LNCaP clone FGC (cell line): Measurements from ENCODE around the gene PPFIA1.
"Not testable (repeated sequence)": the region's sequence is repeated elsewhere in the genome, so short reads cannot be mapped to it uniquely, and the experiment has no call there.

Experiments
- DNase-seq: peaks from one replicate; pipeline ENCODE4 v3.0.0-alpha.2; 2011; ENCODE audit warnings: low read depth
- H3K4me3 ChIP-seq: 2 replicates; pipeline ENCODE4 v1.5.1; 2011; ENCODE audit warnings: mild to moderate bottlenecking, low read depth, low read length, control low read depth
- CTCF ChIP-seq: IDR thresholded peaks from 2 replicates; pipeline ENCODE4 v1.5.1; 2012; ENCODE audit warnings: mild to moderate bottlenecking; ENCODE audit not compliant: control insufficient read depth, insufficient read depth; ENCODE audit errors: extremely low read depth

PPFIA1 gene

GRCh38 chr11:70328556-70328955 is 58.1 kb downstream of the PPFIA1 start:
- H3K4me3 ChIP-seq: no peak overlapping the region
- no peak for TF ChIP-seq CTCF
- DNase-seq: no peak

DNA sequence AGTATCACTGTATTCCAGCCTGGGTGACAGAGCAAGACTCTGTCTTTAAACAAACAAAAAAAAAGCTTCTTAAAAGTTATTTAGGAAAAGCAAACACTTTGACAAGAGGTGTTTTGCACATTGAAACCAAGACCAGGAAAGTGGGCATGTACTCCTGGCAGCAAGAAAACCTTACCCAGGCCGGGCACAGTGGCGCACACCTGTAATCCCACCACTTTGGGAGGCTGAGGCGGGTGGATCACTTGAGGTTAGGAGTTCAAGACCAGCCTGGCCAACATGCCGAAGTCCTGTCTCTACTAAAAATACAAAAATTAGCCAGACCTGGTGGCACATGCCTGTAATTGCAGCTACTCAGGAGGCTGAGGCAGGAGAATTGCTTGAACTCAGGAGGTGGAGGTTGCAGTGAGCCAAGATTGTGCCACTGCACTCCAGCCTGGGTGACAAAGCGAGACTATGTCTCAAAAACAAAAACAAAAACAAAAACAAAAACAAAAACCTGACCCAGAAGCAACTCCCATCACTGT is 60.9 kb downstream of the PPFIA1 start:
- not testable (repeated sequence) for DNase-seq, H3K4me3 ChIP-seq

GRCh38 chr11:70331901-70332300 is 61.4 kb downstream of the PPFIA1 start:
- DNase-seq: peak; percentile 14
- no peak overlapping the region for H3K4me3 ChIP-seq
- TF ChIP-seq CTCF: no peak

DNA sequence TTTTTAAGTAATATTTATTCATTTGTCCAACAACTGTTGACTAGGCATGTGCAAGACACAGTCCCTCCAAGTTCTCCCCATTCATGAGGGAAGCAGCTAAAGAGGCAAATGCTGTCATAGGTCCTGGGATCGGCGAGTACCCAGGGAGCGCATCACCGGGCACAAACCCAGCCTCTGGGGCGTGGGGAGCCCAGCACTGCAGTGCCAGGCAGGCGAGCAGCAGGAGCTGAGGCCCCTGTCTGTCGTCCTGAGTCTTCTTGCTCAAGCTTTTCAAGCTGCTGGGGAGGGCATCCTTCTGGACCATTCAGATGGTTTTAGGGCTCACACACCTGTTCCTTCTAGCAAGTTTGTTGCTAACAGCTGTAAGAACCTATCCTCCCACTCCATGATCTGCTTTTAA is 62.1 kb downstream of the PPFIA1 start:
- no peak for TF ChIP-seq CTCF
- DNase-seq: no peak
- no peak overlapping the region for H3K4me3 ChIP-seq

- no peak for TF ChIP-seq CTCF
- no peak for DNase-seq
These were observed 62.8 kb downstream of the PPFIA1 start for GRCh38 chr11:70333261-70333660.

DNA sequence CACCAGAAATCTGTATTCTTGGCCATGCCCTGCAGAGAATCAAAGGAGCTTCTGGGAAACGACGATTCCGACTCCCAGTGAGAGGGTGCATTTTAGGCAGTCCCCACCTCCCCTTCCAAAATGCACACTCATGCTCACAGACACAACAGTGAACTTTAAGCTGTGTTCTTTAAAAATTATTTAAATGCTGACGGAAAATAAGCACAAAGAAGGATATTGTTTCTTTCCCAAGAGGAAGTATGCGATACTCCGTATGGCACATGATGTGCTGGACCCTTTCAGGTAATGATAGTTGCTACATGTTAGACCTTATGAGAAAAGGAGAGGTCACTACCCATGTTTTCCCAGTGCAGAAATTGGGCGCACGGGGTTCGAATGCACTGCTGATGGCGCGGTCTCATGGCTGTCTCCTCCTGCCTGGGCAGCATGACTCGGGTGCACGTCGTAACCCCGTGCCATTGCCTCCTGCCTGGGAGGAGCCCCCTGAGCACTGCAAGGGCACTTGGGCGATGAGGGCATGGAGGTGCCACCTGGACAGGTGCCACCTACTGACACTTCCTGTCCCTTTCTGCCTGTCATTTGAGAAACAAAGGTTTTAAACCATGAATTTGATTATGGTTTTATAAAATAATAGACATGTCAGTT is 64.0 kb downstream of the PPFIA1 start:
- H3K4me3 ChIP-seq: no peak overlapping the region
- no peak for TF ChIP-seq CTCF
- DNase-seq: no peak

More at GRCh38 chr11:70333261-70333660, 62.8 kb downstream of the PPFIA1 start:
- H3K4me3 ChIP-seq: no peak overlapping the region

GRCh38 chr11:70335511-70335910 is 65.0 kb downstream of the PPFIA1 start:
- TF ChIP-seq CTCF: no peak
- H3K4me3 ChIP-seq: no peak overlapping the region
- DNase-seq: no peak
